GM10266 (cell line): Measurements from ENCODE around the gene STYX.

ENCODE experiments used
- DNase-seq: peaks from one replicate; pipeline ENCODE4 v3.0.0; 2012; ENCODE audit errors: extremely low spot score
- TF ChIP-seq, protein P1 (sequence below): IDR thresholded peaks from 2 replicates; pipeline ENCODE4 v1.5.1; 2012; ENCODE audit warnings: mild to moderate bottlenecking, low read depth; ENCODE audit not compliant: control insufficient read depth, insufficient read depth; ENCODE audit errors: missing control alignments

Gene STYX

GRCh38 chr14:52797653-52798052 lies 67.7 kb downstream of the STYX start:
- no peak for DNase-seq
- TF ChIP-seq, protein P1, sequence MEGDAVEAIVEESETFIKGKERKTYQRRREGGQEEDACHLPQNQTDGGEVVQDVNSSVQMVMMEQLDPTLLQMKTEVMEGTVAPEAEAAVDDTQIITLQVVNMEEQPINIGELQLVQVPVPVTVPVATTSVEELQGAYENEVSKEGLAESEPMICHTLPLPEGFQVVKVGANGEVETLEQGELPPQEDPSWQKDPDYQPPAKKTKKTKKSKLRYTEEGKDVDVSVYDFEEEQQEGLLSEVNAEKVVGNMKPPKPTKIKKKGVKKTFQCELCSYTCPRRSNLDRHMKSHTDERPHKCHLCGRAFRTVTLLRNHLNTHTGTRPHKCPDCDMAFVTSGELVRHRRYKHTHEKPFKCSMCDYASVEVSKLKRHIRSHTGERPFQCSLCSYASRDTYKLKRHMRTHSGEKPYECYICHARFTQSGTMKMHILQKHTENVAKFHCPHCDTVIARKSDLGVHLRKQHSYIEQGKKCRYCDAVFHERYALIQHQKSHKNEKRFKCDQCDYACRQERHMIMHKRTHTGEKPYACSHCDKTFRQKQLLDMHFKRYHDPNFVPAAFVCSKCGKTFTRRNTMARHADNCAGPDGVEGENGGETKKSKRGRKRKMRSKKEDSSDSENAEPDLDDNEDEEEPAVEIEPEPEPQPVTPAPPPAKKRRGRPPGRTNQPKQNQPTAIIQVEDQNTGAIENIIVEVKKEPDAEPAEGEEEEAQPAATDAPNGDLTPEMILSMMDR: no peak

DNA sequence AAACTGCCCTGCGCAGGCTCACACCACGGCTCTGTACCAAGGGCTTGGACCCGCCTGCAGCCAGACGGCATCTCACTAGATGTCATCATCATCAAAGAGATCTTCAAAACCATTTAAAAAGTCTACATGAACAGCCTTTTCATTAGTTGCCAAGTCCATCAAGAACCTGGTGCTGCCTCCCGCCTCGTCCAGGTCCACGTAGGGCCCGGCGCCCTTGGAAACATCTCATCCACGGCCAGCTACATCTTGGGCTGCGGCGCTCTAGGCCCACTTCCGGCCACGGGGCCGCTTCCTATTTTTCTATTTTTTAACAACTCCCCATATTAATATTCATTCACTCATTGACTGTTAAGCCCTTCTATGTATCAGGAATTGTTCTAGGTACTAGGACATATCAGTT lies 68.9 kb downstream of the STYX start:
- no peak for DNase-seq
- TF ChIP-seq, protein P1: no peak

- no peak for DNase-seq
- TF ChIP-seq, protein P1: no peak
Observed at GRCh38 chr14:52801014-52801712, 71.2 kb downstream of the STYX start.

GRCh38 chr14:52802597-52802996 lies 72.6 kb downstream of the STYX start:
- TF ChIP-seq, protein P1: no peak
- DNase-seq: no peak

DNA sequence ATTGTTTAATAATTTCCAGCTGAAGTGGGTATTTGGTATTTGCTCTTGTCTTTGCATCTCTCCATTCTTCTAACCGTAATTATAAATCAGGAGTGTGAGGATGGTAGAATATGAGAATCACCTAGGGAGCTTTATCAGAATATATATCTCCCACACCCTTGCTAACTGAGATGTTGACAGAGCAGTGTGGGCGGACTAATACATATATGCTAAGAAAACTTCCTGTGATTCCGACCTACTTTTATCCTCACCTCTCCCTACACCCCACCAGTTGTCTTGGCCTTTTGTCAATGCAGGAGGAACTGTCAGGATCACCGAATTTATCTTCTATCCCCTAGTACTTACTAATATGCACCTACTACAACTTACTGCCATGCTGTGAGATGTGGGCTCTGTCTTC lies 76.1 kb downstream of the STYX start:
- TF ChIP-seq, protein P1: no peak
- no peak for DNase-seq

- TF ChIP-seq, protein P1: no peak
- DNase-seq: no peak
Observed at GRCh38 chr14:52808101-52808500, 78.1 kb downstream of the STYX start.

GRCh38 chr14:52821805-52822250 lies 91.9 kb downstream of the STYX start:
- no peak for DNase-seq
- TF ChIP-seq, protein P1: no peak
